Stimulated activated naive CD4-positive, alpha-beta T cell treated with Interleukin-2 at 50 U/mL for 16 hours (primary cell): ENCODE data around the gene RBM12.

Source experiments
- DNase-seq: peaks from one replicate; lab custom pipeline; 2025; lab: John Stamatoyannopoulos, UW

RBM12 gene

GRCh38 chr20:35653893-35654292 lies 10.8 kb downstream of the RBM12 start:
- DNase-seq = no peak

- DNase-seq = no peak
These were observed 11.3 kb downstream of the RBM12 start for GRCh38 chr20:35653430-35653734.

DNA sequence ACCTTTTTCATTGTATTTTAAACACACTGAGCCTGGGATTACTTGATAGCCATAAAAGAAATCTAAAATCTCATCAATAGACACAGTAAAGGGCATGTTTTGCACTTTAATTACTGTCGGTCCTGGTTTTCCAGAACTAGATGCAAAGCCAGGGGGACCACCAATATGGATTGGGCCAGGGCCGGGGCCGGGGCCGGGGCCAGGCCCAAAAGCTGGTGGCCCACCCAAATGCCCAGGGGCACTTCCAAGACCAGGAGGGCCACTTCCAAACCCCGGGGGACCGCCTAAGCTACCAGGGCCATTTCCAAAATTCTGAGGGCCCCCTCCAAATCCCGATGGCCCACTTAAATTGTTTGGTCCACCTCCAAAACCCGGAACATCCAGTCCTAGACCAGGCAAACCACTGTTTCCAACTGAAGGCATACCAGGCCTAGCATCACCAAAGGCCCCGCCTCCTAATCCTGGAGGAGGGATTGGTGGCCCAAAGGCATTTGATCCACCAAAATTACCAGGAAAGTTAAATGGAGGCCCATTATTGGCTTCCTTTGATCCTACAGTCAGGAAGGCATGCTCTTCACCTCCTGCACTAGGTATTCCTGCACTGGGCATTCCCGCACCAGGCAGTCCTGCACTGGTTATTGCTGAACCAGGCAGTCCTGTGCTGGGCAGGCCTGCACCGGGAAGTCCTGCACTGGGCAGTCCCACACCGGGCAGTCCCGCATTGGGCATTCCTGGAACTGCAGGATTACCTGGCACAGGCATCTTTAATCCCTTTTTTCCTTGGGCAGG lies 11.9 kb downstream of the RBM12 start:
- DNase-seq = no peak

GRCh38 chr20:35651958-35652357 lies 12.7 kb downstream of the RBM12 start:
- DNase-seq = no peak

- no peak for DNase-seq
These were observed 14.1 kb downstream of the RBM12 start for GRCh38 chr20:35650632-35651031.

- no peak for DNase-seq
These were observed 15.9 kb downstream of the RBM12 start for GRCh38 chr20:35648836-35649235.

- no peak for DNase-seq
These were observed 19.9 kb downstream of the RBM12 start for GRCh38 chr20:35644806-35645205.

DNA sequence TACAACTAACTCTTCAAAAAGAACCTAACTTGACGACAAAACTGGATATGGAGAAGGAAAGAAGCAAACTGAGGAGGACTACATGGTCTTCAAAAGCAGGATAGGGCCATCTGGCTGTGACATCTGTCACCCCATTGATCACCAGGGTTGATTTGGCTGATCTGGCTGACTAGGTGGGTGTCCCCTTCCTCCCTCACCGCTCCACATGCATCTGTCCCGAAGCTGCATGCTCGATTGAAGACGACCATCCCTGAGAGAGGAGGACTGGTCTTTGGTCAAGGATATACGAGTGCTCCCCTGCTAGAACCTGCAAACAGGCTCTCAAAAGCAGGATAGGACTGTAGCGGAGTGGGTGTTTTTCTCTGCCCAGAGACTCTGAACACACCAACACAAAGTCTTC lies 21.7 kb downstream of the RBM12 start:
- no peak for DNase-seq

GRCh38 chr20:35641743-35642142 lies 23.0 kb downstream of the RBM12 start:
- no peak for DNase-seq

- DNase-seq = no peak
These were observed 24.0 kb downstream of the RBM12 start for GRCh38 chr20:35640724-35641123.

GRCh38 chr20:35638751-35639150 lies 25.9 kb downstream of the RBM12 start:
- no peak for DNase-seq

DNA sequence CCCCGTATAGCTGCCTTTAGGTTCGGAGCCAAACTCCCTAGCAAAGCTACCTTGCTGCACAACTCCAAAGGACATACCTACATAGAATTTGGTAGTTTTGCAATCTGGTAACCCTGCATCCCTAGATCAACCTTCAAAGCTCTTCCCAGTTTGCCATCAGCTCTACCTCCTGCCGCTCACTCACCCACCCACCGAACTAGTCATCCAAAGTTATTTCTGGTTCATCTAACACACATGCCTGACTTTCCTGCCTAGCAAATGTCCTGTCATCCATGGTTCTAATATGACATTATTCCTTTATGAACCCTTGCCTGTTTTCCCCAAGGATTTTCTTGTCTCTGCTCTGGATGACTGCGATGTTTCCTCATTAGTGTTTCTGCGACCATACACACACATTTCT lies 27.4 kb downstream of the RBM12 start:
- DNase-seq = no peak

- DNase-seq = no peak
These were observed 28.6 kb downstream of the RBM12 start for GRCh38 chr20:35636095-35636494.

DNA sequence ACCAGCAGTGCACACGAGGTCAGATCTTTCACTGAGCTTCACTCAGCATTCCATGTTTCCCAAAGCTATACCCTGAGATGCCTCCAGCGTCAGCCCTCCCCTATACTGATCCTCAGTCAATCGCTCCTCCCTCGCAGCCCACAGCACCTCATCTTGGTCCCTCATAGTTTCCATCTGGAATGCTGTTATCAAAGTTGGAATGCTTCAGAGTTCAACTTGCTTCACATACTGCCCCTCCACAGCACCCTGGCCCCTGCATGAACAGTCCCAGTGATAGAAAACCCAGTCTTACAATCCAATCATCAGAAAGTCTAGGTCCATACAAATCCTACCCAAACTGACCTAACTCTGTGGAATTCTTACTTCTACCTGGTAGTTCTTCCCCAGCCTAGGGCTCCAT lies 29.0 kb downstream of the RBM12 start:
- DNase-seq = no peak

DNA sequence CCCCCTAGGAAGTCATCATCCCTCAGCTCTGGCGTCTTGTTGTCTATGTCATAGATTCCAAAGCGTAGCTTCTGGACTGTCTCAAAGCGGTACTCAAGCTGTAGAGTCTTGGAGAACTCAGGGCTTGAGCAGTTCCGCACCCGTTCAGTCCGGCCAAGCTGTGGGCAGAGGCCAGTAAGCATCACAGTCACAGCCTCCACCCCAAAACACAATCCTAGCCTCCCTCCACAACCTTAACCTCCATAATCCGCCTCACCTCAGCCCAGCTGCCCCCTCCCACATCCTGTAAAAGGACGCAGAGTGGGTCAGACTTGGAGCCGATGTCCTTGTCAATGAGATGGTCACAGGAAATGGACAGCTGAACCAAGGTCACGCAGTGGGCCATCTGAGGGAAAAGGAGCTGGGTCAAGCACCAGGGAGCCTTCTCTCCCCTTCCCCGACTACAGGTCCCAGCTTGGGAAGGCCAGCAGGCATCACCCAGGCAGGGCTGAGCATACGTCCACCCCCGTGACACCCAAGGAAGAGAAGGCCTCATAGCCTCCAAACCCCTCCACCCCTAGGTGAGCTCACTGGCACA lies 32.1 kb downstream of the RBM12 start:
- no peak for DNase-seq

GRCh38 chr20:35630636-35631035 lies 34.1 kb downstream of the RBM12 start:
- DNase-seq = no peak

DNA sequence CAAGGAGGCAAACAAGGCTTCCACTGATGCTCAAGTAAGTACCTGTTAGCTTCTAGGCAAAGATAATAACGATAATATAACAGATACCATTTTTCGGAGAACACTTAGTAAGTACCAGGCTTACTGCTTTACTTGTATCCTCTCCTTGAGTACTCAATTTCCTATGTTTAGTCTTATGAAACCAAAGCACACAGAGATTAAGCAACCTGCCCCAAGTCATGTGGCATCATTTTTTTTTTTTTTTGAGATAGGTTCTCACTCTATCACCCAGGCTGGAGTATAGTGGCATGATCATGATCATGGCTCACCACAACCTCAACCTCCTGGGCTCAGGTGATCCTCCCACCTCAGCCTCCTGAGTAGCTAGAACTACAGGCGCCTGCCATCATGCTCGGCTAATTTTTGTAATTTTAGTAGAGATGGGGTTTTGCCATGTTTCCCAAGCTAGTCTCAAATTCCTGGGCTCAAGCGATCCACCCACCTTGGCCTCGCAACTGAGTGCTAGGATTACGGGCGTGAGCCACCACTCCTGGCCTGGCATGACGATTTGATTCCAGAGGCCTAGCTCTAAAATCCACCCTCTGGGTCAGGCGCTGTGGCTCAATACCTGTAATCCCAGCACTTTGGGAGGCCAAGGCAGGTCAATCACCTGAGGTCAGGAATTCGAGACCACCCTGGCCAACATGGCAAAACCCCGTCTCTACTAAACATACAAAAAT lies 35.1 kb downstream of the RBM12 start:
- DNase-seq = no peak

DNA sequence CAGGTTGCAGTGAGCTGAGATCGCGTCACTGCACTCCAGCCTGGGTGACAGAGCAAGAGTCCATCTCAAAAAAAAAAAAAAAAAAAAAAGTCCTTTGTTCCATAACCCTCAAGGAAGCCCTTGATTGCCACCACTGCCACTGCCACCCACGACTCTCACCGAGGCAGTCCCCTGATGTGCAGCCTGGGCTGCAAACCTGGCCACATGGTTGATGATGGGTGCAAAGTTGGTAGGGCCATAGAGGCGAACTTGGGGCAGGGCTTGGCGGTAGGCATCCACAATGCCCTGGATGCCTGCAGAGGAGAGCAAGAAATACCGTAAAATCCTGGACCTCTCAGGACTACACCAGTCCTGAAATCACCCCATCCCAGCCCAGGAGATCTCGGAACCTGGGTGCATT lies 37.6 kb downstream of the RBM12 start:
- DNase-seq = no peak

DNA sequence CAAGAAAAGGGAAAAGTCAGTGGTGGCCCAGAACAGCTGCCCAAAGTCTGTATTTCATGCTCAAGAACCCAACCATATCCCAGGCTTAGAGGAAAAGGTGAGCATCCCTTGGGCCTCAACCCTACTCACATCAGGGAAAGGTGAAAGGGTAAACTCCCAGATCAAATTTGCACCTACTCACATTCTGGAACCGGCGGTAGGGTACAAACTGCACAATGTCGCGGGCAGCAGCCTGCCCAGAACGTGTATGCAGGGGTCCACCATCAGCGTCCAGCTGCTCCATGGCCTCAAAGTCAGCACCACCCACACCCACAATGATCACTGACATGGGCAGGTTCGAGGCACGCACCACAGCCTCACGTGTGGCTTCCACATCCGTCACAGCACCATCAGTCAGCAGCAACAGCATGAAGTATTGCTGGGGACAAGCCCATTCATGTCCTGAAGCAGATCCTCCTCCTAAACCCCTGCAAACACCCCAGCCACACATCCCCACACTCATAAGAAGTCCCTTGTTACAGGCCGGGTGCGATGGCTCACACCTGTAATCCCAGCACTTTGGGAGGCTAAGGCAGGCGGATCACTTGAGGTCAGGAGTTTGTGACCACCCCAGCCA lies 38.2 kb downstream of the RBM12 start:
- DNase-seq = no peak

DNA sequence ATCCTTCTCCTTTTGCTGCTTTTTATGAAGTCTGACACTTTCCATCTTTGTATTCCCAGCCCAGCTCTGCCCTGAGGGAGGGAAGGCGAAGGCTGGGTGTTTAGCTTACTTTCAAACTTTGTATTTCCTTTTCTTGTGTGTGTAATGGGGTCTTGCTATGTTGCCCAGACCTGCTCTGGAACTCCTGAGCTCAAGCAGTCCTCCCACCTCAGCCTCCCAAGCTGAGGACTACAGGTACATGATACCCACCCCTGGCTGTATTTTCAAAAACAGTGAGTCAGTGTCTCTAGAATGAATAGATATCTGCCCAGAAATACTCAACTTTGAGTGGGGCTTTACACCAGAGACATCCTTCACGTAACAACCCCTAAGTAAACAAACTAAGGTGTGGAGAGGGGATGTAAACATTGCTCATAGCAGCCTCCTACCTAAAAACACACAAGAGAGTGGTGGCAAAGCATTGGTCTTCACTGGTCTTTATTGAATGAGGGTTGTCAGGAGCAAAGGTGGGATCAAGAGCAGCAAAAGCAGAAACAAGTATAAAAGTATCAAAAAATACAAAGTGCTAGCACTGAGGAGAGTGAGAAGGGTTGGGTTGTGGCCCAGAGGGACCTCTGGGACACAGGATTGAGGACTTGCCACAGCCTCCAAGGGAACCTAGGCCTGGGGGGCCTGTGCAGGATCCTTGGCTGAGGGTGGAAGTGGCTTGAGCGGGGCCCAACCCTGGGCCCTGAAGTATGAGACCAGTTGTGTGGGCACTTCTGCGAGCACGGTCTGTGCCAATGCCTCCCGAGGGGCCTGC lies 38.9 kb downstream of the RBM12 start:
- no peak for DNase-seq

GRCh38 chr20:35621560-35621946 lies 43.1 kb downstream of the RBM12 start:
- no peak for DNase-seq
